A172 (cell line): ENCODE data around the gene BBX. TPM values are rescaled to one million over a fixed set of nuclear protein-coding genes. Genes with fewer than 3 reads are reported as not detected.
"Not testable (repeated sequence)": the region's sequence is repeated elsewhere in the genome, so short reads cannot be mapped to it uniquely, and the experiment has no call there.

Experiments used
- DNase-seq: peaks from one replicate; pipeline ENCODE4 v3.0.0-alpha.2; 2015; ENCODE audit warnings: low spot score
- total RNA-seq: library from RNA; depleted of rRNA; stranded (reverse); fragments of >200 nt; shearing (Covaris generic); gene quantifications from 2 replicates; pipeline ENCODE4 v1.2.3, GENCODE V29; 2014

BBX gene
- total RNA-seq, 1 experiment from 2014 or later: 63.2 TPM

DNA sequence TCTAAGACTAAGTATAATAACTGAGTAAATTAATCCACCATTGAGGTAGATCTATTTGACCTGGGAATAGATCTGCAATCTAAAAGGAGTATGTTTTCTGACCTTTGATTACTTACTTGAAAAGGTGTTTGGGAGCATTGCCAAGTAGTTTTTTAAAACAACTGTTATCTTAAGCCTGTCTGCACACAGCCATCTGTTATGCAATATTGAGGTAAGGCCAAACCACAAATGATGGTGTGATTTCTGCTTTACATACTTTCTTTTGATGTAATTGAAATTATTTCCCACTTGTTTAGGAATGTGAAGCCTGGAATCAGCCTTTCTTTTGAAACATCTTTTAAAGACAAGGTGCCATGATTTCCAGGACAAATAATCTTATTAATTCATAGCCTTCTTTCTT is 274.0 kb downstream of the BBX start:
- peak; percentile 59 for DNase-seq

DNA sequence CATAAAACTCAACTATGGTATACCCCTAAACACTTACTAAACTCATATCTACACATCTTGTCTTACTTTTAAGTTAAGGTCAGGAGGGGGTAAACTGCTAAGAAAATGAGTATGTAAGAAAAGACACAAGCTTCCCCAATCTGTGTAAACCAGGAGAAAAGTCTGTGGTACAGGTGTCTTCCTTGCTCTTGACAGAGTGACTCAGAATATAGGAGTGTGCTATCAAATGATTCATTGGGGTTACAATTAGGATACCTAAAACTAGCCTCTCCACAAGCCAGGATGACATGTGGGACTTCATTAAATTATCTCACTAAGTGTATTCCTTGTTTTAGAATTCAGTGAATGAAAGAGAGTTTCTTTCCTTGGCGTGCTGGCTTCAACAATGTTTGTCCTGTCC is 274.8 kb downstream of the BBX start:
- DNase-seq: peak; percentile 21

DNA sequence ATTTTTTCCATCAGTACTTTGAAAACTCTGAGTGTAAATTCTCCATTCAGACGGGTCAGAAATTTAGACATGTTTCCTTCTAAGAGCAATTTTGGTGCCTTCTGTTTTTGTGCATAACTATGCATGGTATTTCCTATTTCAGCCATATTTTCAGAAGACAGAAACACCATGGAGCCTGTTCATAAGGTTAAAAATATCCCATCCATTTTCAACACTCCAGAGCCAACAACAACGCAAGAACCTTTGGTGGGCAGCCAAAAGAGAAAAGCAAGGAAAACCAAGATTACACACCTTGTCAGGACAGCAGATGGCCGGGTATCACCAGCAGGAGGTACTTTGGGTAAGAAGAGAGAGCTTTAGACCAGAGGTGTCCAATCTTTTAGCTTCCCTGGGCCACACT is 275.6 kb downstream of the BBX start:
- DNase-seq: no peak

DNA sequence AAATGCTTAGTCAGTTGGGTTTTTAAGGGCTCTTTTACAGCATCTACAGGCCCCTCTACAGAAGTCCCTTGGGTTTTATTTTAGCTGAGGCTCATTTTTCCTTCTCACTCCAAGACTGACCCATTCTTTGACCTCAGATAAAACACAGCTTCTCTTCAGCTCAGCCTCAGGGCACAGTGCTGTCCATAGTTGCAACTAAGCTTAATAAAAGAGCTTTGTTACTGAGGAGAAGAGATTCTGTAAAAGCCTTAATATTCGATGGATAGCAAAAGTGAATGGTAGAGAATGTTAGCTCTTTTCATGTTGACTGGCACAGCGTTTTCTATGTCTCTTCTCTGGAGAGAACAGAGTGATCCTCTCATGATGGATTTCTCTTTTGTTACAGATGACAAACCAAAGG is 277.9 kb downstream of the BBX start:
- no peak for DNase-seq

DNA sequence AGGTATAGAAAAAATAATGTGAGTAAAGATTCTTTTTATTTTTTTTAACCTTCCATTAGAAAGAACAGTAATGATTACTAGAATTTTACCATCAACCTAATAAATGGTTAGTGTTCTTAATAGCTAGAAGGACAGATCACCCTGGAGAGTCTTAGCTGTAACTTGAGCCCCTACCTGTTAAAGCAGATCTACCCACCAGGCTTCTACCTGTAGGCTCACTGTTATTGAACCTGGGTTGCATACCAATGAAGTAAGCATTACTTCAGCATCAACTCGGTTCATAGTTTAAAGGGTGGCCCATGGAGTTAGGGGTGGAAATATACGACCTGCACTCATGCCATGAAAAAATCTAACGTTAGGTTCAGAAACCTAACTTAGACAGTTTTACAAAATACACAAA is 280.4 kb downstream of the BBX start:
- DNase-seq: no peak

DNA sequence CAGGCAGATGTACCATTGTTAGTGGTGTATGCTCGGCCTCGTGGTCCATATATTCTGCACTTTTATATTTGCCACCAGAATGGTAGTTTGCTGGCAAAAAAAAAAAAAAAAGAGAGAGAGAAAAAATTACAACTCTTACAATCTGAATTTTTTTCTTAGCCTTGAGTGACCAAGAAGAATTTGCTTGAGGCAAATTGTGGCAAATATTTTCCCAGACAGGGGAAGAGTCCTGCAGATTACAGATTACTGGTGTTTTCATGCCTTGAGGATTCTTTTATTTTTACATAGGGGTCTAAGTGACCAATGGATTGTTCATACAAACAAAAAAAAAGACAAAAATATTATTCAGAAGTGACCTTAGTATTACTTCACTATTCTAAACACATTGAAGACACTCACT is 283.3 kb downstream of the BBX start:
- DNase-seq: no peak

DNA sequence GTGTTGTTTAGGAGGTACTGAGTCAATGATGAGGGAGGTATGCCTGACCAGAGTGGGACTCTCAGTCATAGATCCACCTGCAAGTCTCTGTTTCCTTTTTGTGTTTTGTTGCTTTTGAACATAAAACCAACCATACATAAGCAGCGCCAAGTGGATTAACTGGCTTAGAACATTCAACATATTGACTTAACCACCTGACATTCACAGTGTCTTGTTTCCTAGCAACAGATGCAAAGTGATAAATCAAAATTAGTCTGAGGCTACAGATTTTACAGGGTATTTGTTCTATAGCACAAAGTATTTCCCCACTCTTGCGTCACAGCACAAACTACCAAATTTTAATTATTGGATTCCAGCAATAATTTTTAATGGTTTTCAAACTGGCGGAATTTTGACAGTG is 283.8 kb downstream of the BBX start:
- DNase-seq: no peak

DNA sequence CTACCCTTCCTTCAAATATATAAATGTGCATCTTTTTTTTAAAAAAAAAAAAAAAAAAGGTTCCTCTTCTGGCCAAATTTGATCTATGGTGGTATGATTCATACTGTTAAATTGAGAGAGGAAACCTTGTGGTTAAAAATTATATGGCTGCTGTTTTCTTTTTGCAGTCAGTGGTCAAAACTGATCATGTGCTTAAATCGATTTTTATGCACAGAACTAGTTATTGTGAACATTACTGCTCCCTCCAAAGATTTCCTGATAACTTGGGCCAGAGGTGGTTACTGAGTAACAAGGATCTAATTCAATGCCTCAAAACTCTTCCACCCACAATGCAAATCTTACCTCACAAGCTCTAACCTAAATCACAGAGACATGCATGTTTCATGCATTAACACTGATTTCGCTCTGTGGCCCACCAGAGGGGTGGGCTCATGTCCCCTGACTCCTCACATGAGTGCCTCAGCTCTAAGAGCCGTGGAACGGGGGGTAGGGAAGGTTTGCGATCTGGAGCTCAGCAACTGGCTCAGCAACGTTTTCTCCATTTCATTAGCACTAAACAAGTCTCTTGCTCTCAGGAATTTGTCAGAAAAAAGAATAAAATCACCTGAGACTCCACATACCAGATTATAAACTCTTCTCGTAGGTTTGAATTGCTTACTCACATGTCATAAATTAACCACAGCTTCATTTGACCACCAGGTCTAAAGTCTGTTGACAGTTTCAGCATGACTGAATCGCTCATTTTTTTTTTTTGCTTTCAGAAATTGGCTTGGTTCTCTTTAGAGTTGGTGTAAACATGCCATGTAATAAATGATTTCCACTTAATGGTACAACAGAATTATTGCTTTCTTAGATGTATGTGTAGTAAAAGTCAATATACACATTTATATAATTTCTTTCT is 287.7 kb downstream of the BBX start:
- DNase-seq: no peak

DNA sequence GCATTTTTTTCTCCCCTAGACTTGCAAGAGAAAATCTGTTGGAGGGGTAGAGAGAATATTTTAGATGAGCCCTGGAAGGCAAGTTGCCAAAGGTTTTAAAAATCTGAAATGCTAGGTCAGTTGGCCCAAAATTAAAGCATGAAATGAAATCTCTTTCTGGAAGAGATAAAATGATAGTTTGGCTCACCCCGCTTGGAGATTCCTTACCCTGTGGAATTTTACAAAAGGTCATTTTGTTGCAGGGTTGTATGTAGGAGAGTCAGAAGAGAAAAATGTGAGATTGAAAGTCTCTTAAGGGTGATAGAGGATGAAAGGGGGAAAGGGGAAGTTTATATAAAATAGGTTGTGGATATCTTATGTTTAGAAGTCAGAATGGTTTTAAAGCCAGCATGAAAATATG is 290.3 kb downstream of the BBX start:
- no peak for DNase-seq

DNA sequence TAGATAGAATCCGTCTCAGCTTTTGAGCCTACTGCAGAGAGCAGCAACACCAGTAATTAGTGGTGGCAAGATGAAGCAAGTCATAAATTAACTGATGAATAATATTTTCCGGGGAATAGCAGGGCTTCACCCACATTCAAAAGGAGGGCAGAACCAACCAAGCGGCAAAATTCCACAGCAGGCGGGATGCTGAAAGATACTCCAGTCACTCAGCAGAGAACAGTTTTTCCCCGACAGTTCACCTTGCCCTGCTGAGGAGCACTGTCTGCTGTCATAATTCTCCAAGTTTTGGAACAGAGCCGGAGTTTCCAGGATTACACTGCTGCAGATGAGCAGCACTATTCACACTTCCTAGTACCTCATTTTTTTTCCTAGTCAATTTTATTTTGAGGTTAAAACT is 293.3 kb downstream of the BBX start:
- DNase-seq: peak; percentile 41

DNA sequence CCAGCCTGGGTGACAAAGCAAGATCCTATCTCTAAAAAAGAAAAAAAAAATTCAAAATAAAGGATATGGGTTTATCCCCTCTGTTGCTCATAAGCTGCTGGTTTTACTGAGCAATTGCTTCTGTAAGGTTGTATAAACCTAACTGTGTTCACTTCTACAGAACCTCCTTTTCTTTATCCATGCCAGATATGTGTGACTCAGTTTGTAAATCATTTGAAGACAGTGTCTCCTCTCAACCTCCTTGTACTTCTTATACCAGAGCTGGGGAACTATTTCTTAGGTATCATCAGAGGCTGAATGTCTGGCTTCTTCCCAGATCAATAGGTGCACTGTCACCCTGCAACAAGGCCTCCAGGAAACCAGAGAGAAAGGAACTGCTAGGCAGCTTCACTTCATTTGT is 294.3 kb downstream of the BBX start:
- DNase-seq: no peak

DNA sequence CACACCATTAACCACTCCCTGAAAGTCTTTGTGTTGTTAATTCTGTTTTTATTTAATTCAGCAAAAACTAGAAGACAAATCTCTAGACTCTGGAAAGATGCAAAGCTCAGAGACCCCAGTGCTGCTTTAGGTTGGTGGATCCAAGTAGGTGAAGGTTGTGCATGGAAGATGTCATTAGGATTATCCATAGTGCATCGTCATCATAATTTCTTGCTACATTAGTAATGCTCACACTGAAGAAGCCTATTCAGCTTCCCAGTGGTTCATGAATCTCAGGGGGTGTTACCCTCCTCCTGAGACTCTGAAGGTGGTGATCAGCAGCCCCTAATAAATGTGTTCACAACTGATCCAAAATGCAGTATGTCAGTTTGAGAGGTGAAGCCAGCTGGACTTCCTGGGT is 295.3 kb downstream of the BBX start:
- no peak for DNase-seq

DNA sequence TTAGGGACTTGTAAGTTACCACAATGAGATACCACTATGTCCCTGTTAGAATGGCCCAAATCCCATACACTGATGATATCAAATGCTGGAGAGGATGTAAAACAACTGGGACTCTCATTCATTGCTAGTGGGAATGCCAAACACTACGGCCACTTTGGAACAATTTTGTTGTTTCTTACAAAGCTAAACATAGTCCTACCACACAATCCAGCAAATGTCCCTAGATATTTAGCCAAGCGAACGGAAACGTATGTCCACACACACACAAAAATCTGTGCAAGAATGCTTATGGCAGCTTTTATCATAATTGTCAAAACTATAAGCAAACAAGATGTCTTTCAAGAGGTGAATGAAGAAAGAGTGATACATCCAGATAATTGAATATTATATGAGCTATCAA is 296.9 kb downstream of the BBX start:
- DNase-seq: no peak

DNA sequence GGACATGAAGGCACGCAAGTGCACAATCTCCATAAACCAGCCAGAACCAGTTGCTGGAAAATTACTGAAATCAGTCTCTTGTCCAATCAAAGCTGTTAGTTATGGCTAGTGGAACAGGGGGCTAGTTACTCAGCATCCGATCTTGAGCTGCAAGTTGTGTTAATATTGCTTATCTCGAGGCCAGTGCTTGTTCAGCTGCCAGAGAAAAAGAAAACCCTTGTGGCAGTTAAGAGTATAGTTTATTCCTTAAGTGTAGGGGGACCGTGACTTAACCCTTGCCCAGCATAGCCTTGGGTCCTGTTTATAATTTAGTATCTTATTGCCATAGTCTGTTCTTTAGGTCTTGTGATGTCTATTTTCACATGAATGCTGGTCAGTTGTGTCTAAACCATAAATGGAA is 299.5 kb downstream of the BBX start:
- DNase-seq: no peak

DNA sequence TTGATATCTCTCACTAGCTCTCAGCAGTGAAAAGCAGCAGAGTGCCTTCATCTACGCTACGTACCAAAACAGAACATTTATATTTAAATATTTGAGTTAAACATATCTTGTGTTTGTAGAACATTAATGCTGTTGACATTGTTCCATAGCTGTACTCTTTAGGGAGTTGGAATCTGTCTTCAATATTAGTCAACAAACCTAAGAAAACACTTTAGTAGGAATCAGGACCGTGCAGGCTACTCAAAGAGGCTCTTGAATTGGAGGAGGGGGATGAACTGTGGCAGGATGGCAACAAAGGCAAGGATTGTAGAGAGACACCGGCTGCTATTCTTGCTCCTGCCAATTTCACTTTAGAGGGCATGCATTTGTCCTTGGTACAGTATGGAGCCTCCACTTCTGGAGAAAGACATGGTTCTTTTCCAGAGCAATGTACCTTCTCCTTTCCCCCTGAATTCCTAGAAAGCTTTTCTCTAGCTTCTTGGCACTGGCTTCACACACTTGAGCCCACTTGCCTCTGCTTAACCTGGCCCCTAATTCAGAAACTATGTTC is 302.1 kb downstream of the BBX start:
- no peak for DNase-seq

DNA sequence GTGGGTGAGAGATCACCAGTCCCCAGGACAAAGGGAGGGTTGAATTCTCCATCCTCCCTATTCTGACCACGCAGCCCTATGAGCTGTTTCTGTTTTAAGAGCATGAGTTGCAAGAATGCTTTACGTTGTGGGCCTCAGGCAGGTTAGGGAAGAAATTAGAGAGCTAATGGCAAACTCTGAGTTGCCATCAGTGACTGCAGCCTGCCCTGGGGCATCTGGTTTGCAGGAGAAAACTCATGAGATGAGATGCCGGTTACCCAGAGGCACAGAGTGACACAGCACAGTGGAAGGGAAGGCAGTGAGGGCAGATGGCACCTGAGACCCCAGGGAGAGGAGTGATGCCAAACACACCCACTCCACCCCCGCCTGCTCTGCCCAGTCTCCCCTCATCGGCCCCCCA is 302.8 kb downstream of the BBX start:
- DNase-seq: no peak

DNA sequence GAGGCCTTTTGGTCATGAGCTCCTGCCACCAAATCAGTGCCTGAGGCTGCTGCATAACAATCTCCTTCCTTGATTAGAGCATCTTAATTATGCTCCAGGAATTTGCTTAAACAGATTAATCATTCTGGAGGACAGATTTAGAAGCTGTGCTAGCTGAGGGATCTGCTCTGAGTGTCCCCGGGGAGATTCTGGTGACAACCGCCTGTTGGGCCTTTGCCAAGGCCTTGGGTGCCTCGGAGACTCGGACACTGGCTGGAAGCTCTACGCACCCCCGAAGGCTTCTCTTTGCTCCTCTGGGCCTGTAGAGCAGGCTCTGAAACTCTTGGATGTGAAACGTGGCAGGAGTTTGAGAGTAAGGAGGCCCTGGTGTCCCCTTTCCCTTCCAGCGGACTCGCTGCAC is 304.0 kb downstream of the BBX start:
- no peak for DNase-seq

DNA sequence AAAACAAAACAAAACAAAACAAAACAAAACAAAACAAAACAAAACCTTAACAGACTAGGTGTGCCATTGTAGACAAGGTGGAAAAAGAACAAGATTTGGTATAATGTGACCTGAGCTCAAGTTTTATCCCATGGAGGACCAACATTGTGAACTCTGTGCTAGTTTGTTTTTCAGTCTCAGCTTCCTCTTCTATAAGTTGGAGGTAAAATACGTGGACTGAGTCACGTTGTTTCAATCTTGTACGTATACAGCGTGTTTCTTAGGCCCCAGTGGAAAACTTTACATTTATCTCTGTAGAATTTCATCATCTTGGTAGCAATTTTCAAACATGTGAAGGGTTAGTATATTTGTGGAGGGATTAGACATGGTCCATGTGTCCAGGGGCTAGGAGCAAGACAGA is 306.4 kb downstream of the BBX start:
- no peak for DNase-seq

DNA sequence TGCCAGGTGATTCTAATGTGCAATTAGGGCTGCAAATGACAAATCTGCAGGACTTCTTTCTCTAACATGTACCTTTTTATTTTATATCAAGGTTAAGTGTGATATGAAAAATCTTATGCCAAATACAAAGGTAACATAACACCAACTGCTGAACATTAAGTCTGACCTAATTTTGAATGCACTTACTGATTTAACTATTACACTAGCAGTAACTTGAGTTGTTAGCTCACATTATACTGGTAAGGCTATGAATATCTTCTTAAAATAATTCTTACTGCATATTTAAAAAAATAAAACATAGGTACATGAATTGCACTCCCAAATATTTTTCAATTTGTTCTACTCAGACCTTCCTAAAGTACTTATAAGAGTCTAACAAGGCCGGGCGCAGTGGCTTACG is 308.8 kb downstream of the BBX start:
- DNase-seq: no peak

DNA sequence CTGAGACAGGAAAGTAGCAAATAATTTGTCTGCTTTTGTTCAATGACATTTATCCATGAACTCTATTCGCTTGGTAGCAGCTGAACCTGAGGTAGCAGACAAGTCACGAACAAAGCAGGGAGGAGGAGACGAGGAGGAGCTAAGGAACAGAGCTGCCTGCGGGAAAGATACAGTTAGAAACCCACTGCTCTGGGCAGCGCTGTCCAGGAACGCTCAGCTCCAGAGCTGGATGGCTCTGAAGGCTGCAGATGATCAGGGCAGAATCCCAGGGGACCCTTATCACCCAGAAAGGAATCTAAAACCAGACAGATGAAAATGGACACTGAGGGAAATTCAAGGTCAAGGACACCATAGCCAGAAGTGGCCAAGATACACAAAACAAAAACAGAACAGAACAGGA is 310.3 kb downstream of the BBX start:
- DNase-seq: no peak

DNA sequence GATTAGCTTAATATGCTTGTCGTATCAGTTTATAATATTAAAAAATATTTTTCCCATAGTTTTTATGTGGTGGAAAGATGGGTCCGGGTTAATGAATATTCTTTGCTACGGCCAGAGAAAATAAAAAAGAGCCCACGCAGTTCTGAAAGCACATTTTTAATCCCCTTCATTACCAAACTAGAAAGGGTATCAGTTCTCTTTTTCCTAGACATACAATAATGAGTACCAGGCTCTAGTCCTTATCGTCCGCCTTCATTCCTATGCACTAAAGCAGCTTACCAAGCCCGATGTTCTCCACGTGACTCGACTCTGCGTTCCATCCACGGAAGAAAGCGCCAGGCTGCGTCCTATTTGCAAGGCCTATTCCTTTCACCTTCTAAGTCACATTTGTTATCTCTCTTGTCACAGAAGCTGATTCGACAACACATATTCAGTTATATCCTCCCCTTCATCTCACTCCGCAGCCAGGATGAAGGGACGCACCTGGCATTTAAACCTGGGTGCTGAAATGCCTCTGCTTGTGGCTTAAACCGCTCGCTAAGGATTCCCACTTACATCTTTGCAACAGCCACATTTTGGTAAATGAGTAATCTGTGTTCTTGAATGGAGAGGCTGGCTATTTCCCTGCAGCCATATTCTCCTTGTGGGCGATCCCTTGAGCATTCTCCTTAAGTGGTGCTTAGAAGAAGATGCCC is 311.1 kb downstream of the BBX start:
- no peak for DNase-seq

DNA sequence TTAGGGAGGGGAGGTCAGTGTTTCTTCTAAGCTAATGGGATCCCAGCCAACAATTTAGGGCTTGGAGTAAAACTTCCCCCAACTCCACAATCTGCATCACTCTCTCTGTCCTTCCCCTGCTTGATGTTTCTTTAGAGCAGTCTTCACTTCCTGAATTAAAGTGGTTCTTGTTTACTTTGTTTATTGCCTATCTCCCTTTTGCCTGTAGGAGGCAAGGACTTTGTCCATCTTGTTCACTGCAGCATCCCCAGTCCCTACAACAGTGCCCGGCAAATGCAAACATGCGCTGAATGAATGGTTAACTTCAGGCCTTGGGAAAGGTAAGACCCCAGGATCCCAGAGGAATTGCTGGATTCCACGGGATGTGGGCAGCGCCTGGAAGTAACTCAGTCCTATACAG is 312.2 kb downstream of the BBX start:
- not testable (repeated sequence) for DNase-seq
